ENCODE measurements around the gene MAPK7.

MAPK7 gene

GRCh38 chr17:19372866-19373504, 5.3 kb upstream of the MAPK7 start:
- DNase-seq (ENCODE audit: low read depth) = no peak
- no peak overlapping the region for H3K4me3 ChIP-seq (ENCODE audit: low read length)
- TF ChIP-seq CTCF (conservative IDR thresholded peaks at IDR 0.05; ENCODE audit: low read depth, low read length) = no peak

GRCh38 chr17:19374136-19374535, 4.2 kb upstream of the MAPK7 start:
- no peak overlapping the region for H3K4me3 ChIP-seq (ENCODE audit: low read length)
- no peak for TF ChIP-seq CTCF (conservative IDR thresholded peaks at IDR 0.05; ENCODE audit: low read depth, low read length)
- no peak for DNase-seq (ENCODE audit: low read depth)

- H3K4me3 ChIP-seq (ENCODE audit: low read length) = no peak overlapping the region
- DNase-seq (ENCODE audit: low read depth) = no peak
- no peak for TF ChIP-seq CTCF (conservative IDR thresholded peaks at IDR 0.05; ENCODE audit: low read depth, low read length)
Measured at GRCh38 chr17:19375732-19376131, 2.6 kb upstream of the MAPK7 start.

GRCh38 chr17:19376811-19377210, 1.5 kb upstream of the MAPK7 start:
- peak overlapping the region; percentile 91 for H3K4me3 ChIP-seq (ENCODE audit: low read length)
- TF ChIP-seq CTCF (conservative IDR thresholded peaks at IDR 0.05; ENCODE audit: low read depth, low read length) = no peak
- DNase-seq (ENCODE audit: low read depth) = no peak

GRCh38 chr17:19377602-19378415, 489 bp upstream of the MAPK7 start:
- H3K4me3 ChIP-seq (ENCODE audit: low read length) = peak overlapping the region; percentile 91
- peak; percentile 96 for DNase-seq (ENCODE audit: low read depth)
- no peak for TF ChIP-seq CTCF (conservative IDR thresholded peaks at IDR 0.05; ENCODE audit: low read depth, low read length)

GRCh38 chr17:19379361-19380065, 1.2 kb downstream of the MAPK7 start:
- DNase-seq (ENCODE audit: low read depth) = no peak
- H3K4me3 ChIP-seq (ENCODE audit: low read length) = peak overlapping the region; percentile 86
- TF ChIP-seq CTCF (conservative IDR thresholded peaks at IDR 0.05; ENCODE audit: low read depth, low read length) = no peak
